ENCODE data around the gene NDST3. TPM values are rescaled to one million over a fixed set of nuclear protein-coding genes. Genes with fewer than 3 reads are reported as not detected.

Gene NDST3
- total and polyA plus RNA-seq, 9 donors: 0.03 to 0.20 (median 0.07) TPM; not detected in 3

DNA sequence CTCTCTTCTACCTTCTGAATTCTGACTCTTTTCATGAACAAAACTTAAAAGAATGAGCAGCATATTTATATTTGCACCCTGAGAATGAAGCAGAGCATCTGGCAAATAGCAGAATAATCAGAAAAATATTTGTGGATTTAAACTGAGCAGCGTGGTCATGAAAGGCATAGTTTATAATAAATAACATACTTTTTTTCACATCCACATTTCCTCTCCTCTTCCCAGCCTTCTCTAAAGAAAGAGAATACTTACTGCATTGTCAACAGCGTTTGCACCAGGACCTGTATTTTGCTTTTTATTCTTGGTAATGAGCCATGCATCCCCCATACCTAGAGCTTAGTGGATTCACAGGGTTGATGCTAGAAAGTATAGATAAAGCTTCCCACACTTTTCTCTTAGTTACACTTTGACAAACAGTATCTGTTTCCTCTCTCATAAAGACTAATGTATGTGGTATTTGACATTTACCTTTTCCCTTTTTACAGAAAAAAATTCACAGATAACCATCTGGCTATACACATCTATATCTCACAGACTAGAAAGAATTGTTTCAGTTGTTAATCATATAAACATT is 187.0 kb downstream of the NDST3 start:
- no peaks in the 10 kb centered on the region for H3K9me3 ChIP-seq (replicated peaks; ENCODE audit: control insufficient read depth, low read depth, low read length)
- H3K36me3 ChIP-seq (ENCODE audit: control insufficient read depth, insufficient read depth, low read length): no peaks in the 10 kb centered on the region
- no peaks in the 10 kb centered on the region for H3K4me1 ChIP-seq (ENCODE audit: control insufficient read depth, insufficient read depth, low read length)
- WGBS (ENCODE audit: insufficient coverage): no CpG with 5 or more reads among the region's 2 CpGs
- H3K4me3 ChIP-seq (ENCODE audit: low read length): no peak overlapping the region
- no peak overlapping the region for H3K27ac ChIP-seq (ENCODE audit: low read length)
- no peak for DNase-seq
- H3K27me3 ChIP-seq (ENCODE audit: control insufficient read depth, insufficient read depth, low read length): no peaks in the 10 kb centered on the region

DNA sequence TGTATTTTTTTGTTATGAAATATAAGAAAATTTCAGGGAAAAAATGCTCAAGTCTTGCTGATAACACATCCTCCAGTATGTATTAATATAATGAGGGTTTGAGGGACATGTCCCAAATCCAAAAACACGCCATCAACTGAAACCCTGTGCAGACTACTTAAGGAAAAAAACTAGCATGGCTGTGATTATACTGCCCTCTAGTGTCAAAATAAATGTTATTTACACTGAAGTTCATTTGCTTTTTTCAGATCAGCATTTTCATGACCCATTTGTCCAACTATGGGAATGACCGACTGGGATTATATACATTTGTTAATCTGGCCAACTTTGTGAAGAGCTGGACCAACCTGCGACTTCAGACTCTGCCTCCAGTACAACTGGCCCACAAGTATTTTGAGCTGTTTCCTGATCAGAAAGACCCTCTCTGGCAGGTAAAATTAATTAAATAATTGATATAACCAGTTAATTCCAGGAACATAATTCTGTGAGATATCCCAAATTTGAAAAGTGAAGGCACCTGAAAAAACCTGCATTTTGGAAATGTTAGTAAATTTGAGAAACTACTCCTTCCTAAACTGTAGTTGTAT is 190.1 kb downstream of the NDST3 start:
- no CpG with 5 or more reads among the region's 3 CpGs for WGBS (ENCODE audit: insufficient coverage)
- Histone ChIP-seq H3K27me3 (ENCODE audit: control insufficient read depth, insufficient read depth, low read length) (no peaks in the 10 kb centered on the region), H3K4me3 (ENCODE audit: low read length) (no peak overlapping the region), H3K27ac (ENCODE audit: low read length) (no peak overlapping the region), H3K4me1 (ENCODE audit: control insufficient read depth, insufficient read depth, low read length) (no peaks in the 10 kb centered on the region), H3K9me3 (replicated peaks; ENCODE audit: control insufficient read depth, low read depth, low read length) (no peaks in the 10 kb centered on the region), H3K36me3 (ENCODE audit: control insufficient read depth, insufficient read depth, low read length) (no peaks in the 10 kb centered on the region)
- peak; percentile 66 for DNase-seq

DNA sequence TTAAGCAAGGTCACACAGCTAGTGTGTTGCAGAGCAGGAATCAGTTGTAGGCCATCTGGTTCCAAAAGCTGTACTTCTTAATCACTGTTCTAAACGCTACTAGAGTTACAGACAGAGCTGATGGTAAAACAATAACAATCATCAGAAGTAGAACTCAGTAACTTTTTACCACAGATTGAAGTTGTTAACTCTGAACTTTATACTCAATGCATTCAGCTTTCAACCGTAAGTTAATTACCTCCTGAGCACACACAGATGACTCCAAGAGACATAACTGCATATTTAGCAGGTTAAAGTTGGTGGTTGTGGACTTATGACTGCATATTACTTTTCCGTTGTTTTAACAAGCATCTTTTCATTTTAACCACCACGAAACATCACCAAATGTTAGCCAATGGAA is 191.2 kb downstream of the NDST3 start:
- H3K4me3 ChIP-seq (ENCODE audit: low read length): no peak overlapping the region
- no peak for DNase-seq
- WGBS (ENCODE audit: insufficient coverage): no CpG with 5 or more reads among the region's 4 CpGs

DNA sequence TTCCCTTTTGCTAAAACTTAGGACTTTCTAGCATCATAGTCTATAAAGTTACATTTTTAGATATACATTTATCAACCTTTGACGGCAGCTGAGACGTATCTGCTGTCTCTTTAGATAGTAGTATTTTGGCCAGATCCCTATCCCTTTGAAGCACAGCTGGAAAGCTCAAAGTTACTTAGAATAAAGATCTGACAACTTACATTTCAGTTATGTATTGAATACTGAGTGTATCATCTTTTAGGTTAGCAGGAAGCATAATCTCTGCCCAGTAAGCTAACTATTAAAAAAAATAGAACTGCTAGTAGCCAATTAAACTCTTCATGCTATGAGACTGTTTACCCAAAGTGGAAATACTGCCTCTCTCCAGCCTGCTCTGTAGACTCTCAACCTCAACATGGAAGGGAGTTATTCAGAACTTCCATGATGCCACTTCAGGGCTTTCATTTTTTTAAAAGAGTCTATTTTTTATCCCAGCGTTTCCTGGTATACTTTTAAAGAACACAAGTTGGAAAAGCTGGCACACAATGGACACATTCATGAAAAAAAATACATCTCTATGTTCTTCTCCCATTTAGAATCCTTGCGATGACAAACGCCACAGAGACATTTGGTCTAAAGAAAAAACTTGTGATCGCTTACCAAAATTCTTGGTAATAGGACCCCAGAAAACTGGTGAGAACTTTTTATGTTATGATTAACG is 192.2 kb downstream of the NDST3 start:
- WGBS (ENCODE audit: insufficient coverage): no CpG with 5 or more reads among the region's 7 CpGs
- H3K27ac ChIP-seq (ENCODE audit: low read length): no peak overlapping the region
- no peaks in the 10 kb centered on the region for H3K9me3 ChIP-seq (replicated peaks; ENCODE audit: control insufficient read depth, low read depth, low read length)
- H3K36me3 ChIP-seq (ENCODE audit: control insufficient read depth, insufficient read depth, low read length): no peaks in the 10 kb centered on the region
- no peaks in the 10 kb centered on the region for H3K4me1 ChIP-seq (ENCODE audit: control insufficient read depth, insufficient read depth, low read length)
- no peak overlapping the region for H3K4me3 ChIP-seq (ENCODE audit: low read length)
- no peaks in the 10 kb centered on the region for H3K27me3 ChIP-seq (ENCODE audit: control insufficient read depth, insufficient read depth, low read length)
- no peak for DNase-seq

More for the DNA sequence above, 191.2 kb downstream of the NDST3 start:
- H3K27me3 ChIP-seq (ENCODE audit: control insufficient read depth, insufficient read depth, low read length): no peaks in the 10 kb centered on the region
- H3K36me3 ChIP-seq (ENCODE audit: control insufficient read depth, insufficient read depth, low read length): no peaks in the 10 kb centered on the region
- H3K27ac ChIP-seq (ENCODE audit: low read length): no peak overlapping the region
- no peaks in the 10 kb centered on the region for H3K4me1 ChIP-seq (ENCODE audit: control insufficient read depth, insufficient read depth, low read length)
- H3K9me3 ChIP-seq (replicated peaks; ENCODE audit: control insufficient read depth, low read depth, low read length): no peaks in the 10 kb centered on the region

DNA sequence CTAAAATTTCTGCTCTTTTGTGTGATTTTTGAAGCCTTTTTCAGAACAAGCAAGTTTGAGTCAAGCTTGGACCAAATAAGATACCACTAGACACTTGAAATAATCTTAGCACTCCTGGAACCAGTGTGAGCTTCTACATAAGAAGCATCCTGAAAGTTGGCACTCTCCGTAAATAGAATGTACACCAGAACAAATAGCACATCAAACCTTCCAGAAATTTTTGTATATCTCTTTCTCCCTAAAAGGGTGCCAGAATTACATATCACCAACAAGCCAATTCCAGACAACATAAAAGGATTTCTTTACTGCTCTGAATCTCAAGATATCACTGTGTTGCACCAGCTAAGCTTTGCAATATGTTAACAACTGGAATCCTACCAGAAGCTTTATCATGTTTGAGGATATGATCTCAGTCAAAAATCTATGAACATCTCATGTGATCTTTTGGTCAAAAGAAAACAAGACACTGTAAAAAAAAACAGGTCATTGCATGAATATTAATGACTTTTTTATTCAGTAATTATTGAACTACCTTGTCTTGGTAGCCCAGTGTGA is 201.4 kb downstream of the NDST3 start:
- no peak overlapping the region for H3K4me3 ChIP-seq (ENCODE audit: low read length)
- no peaks in the 10 kb centered on the region for H3K9me3 ChIP-seq (replicated peaks; ENCODE audit: control insufficient read depth, low read depth, low read length)
- no peaks in the 10 kb centered on the region for H3K4me1 ChIP-seq (ENCODE audit: control insufficient read depth, insufficient read depth, low read length)
- no peaks in the 10 kb centered on the region for H3K36me3 ChIP-seq (ENCODE audit: control insufficient read depth, insufficient read depth, low read length)
- WGBS (ENCODE audit: insufficient coverage): 100% methylated on average over 1 of the region's 1 CpG
- no peak overlapping the region for H3K27ac ChIP-seq (ENCODE audit: low read length)
- no peak for DNase-seq
- no peaks in the 10 kb centered on the region for H3K27me3 ChIP-seq (ENCODE audit: control insufficient read depth, insufficient read depth, low read length)

DNA sequence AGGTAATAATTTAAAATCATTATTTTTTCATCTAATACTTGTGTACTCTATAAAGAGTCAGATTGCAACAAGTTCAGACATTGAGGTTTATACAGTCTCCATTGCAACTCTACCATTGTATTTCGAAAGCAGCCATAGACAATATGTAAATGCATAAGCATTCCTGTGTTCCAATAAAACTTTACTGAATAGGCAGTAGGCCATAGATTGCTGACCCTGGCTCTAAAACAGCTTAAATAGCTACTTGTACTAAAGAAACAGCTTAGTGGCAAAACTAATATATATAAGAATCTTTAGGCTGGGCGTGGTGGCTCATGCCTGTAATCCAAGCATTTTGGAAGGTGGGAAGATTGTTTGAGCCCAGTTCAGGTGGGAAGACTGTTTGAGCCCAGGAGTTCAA is 203.2 kb downstream of the NDST3 start:
- Histone ChIP-seq H3K4me1 (ENCODE audit: control insufficient read depth, insufficient read depth, low read length) (no peaks in the 10 kb centered on the region), H3K27ac (ENCODE audit: low read length) (no peak overlapping the region), H3K9me3 (replicated peaks; ENCODE audit: control insufficient read depth, low read depth, low read length) (no peaks in the 10 kb centered on the region), H3K4me3 (ENCODE audit: low read length) (no peak overlapping the region), H3K36me3 (ENCODE audit: control insufficient read depth, insufficient read depth, low read length) (no peaks in the 10 kb centered on the region), H3K27me3 (ENCODE audit: control insufficient read depth, insufficient read depth, low read length) (no peaks in the 10 kb centered on the region)
- no CpG with 5 or more reads among the region's 2 CpGs for WGBS (ENCODE audit: insufficient coverage)
- no peak for DNase-seq

DNA sequence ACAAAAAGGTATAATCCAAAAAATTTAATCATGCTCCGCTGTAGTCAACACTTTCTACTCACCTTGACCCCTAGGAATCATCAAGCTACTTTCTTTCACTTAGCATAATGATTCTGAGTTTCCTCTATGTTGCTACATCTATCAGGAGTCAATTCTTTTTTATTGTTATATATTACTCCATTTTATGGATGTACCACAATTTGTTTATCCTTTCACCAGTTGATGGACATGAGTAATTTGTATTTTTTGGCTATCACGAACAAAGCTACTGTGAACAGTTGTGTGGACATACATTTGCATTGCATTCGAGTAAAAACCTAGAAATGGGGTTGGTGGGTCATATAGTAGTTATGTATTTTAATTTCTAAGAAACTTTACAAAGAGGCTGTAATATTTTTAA is 215.6 kb downstream of the NDST3 start:
- Histone ChIP-seq H3K36me3 (ENCODE audit: control insufficient read depth, insufficient read depth, low read length) (no peaks in the 10 kb centered on the region), H3K4me3 (ENCODE audit: low read length) (no peak overlapping the region), H3K27ac (ENCODE audit: low read length) (no peak overlapping the region), H3K4me1 (ENCODE audit: control insufficient read depth, insufficient read depth, low read length) (no peaks in the 10 kb centered on the region), H3K9me3 (replicated peaks; ENCODE audit: control insufficient read depth, low read depth, low read length) (no peaks in the 10 kb centered on the region), H3K27me3 (ENCODE audit: control insufficient read depth, insufficient read depth, low read length) (no peaks in the 10 kb centered on the region)
- DNase-seq: no peak
- no CpG with 5 or more reads among the region's 3 CpGs for WGBS (ENCODE audit: insufficient coverage)

DNA sequence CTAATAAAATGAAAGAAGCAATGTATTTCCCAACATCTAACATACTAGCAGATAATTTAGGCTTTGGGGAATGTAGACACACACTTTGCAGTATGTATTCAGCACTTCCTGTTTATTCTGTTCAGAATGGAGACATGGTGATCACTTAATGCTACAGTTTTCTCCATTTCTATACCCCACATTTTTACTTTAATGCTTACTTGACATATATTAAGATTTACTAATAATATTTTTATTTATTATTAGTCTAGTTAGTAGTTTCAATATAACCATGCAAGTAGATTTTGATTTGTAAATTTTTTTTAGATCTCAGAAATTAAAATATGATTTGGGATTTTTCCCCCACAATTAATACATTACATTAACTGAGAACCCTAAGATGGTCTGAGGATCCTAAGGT is 220.1 kb downstream of the NDST3 start:
- Histone ChIP-seq H3K9me3 (replicated peaks; ENCODE audit: control insufficient read depth, low read depth, low read length) (no peaks in the 10 kb centered on the region), H3K27ac (ENCODE audit: low read length) (no peak overlapping the region), H3K36me3 (ENCODE audit: control insufficient read depth, insufficient read depth, low read length) (no peaks in the 10 kb centered on the region), H3K4me3 (ENCODE audit: low read length) (no peak overlapping the region), H3K27me3 (ENCODE audit: control insufficient read depth, insufficient read depth, low read length) (no peaks in the 10 kb centered on the region), H3K4me1 (ENCODE audit: control insufficient read depth, insufficient read depth, low read length) (no peaks in the 10 kb centered on the region)
- DNase-seq: no peak

DNA sequence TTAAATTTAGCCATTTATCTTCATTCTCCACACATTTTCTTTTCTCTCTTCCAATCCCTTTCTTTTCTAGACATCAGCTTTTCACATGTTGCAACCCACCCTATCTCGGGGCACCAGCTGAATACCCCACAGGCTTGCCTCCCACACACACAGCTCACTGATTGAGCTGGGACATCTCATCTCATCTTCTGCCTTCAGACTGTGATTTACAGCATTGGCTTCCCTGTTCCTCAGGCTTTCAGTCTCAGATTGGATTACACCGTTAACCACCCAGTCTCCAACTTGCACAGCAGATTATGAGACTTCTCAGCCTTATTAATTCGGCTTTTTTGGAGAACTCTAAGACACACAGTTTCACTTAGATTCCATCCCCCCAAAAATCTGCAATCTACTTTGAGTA is 224.8 kb downstream of the NDST3 start:
- no peak for DNase-seq
- no peak overlapping the region for H3K27ac ChIP-seq (ENCODE audit: low read length)
- no peaks in the 10 kb centered on the region for H3K27me3 ChIP-seq (ENCODE audit: control insufficient read depth, insufficient read depth, low read length)
- WGBS (ENCODE audit: insufficient coverage): 72% methylated on average over 3 of the region's 3 CpGs
- no peaks in the 10 kb centered on the region for H3K4me1 ChIP-seq (ENCODE audit: control insufficient read depth, insufficient read depth, low read length)
- H3K4me3 ChIP-seq (ENCODE audit: low read length): no peak overlapping the region
- H3K36me3 ChIP-seq (ENCODE audit: control insufficient read depth, insufficient read depth, low read length): no peaks in the 10 kb centered on the region
- no peaks in the 10 kb centered on the region for H3K9me3 ChIP-seq (replicated peaks; ENCODE audit: control insufficient read depth, low read depth, low read length)

DNA sequence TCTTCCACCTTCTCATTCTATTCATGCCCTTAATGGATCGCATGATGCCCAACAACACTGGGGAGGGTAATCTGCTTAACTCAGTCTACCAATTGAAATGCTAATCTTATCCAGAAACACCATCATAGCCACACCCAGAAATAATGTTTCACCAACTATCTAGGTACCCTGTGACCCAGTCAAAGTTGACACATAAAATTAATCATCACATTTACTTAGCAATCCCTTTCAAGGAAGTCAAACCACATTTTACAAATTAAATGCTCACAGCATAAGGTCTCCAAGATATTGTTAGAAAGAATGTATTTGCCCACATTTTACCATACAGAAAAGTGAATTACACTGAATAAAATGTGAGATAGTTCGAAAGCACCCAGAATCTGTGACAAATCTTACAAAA is 226.0 kb downstream of the NDST3 start:
- Histone ChIP-seq H3K36me3 (ENCODE audit: control insufficient read depth, insufficient read depth, low read length) (no peaks in the 10 kb centered on the region), H3K9me3 (replicated peaks; ENCODE audit: control insufficient read depth, low read depth, low read length) (no peaks in the 10 kb centered on the region), H3K27ac (ENCODE audit: low read length) (no peak overlapping the region), H3K4me3 (ENCODE audit: low read length) (no peak overlapping the region), H3K27me3 (ENCODE audit: control insufficient read depth, insufficient read depth, low read length) (peaks cover 4% of the 10 kb centered on the region), H3K4me1 (ENCODE audit: control insufficient read depth, insufficient read depth, low read length) (no peaks in the 10 kb centered on the region)
- no CpG with 5 or more reads among the region's 2 CpGs for WGBS (ENCODE audit: insufficient coverage)
- DNase-seq: no peak
